ENCODE results near the gene GTF2IRD1.
"Not testable (repeated sequence)": the region's sequence is repeated elsewhere in the genome, so short reads cannot be mapped to it uniquely, and the experiment has no call there.

The GTF2IRD1 gene

DNA sequence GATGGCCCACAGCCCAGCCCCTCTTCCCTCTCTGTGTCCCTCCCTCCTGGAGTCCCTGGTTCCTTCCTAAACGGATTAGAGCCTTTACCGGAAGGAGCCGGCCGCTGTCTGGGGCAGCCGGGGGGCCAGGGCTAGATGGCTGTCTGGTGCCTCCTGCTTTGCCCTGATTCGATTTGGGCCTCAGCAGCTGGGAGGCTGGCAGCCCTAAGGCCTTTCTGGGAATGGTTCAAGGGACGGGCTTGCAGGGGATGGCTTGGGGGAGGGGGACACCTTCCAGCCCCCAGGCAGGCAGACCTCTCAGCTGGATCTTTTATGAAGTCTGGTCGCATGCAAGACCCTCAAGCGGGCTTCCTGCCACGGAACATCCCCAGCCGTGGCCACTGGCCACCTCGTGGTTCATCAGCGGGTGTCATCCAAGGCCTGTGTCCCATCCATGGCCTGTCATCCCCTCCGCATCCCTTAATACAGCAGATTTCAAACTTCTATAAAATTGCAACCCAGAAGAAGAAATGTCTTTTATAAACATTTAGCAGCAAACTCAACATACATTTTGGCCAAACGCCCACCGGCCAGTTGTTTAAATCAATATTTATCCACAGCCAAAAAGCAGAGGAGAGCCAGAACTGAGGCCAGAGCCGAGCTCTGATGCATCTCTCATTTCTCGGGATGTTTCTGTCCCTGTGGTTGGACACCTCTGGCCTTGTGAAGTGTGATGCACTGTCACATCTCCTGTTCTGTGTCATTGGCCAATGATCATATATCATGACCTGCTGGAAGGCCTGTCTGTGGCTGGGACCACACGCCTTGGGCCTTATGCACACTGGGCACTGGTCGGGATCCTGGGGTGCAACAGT is 52.0 kb downstream of the GTF2IRD1 start:
- Histone ChIP-seq H3K4me1 (ENCODE audit: control insufficient read depth, insufficient read depth, low read length) (no peaks in the 10 kb centered on the region), H3K9me3 (ENCODE audit: control insufficient read depth, insufficient read depth, low read length) (no peaks in the 10 kb centered on the region), H3K9ac (ENCODE audit: low read depth, low read length) (no peak overlapping the region), H3K36me3 (ENCODE audit: control insufficient read depth, insufficient read depth, low read length) (peaks cover 8% of the 10 kb centered on the region; the same call in 1 of the 2 replicates), H3K27ac (ENCODE audit: low read depth, low read length) (no peak overlapping the region), H3K27me3 (ENCODE audit: control insufficient read depth, insufficient read depth, low read length) (no peaks in the 10 kb centered on the region), H3K4me3 (ENCODE audit: low read depth, low read length) (no peak overlapping the region)

DNA sequence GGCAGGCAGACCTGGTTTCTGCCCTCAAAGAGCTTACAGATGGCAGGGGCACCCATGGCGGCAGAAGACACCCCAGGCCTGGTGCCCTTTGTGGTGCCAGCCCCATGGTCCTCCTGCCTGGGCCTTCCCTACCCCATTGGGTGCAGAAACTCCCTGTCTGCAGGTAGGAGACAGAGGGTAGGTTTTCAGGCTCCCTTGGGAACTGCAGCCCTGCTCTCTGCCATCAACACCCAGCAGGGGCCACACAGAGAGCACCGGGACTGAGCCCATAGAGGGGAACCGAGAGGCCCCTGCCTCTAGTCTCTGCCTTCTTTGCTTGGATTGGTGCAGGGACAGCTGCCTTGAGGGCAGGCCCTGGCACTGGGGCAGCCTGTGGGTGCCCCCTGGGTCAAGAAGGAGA is 52.6 kb downstream of the GTF2IRD1 start:
- Histone ChIP-seq H3K4me1 (ENCODE audit: control insufficient read depth, insufficient read depth, low read length) (no peaks in the 10 kb centered on the region), H3K9me3 (ENCODE audit: control insufficient read depth, insufficient read depth, low read length) (no peaks in the 10 kb centered on the region), H3K4me3 (ENCODE audit: low read depth, low read length) (no peak overlapping the region), H3K9ac (ENCODE audit: low read depth, low read length) (no peak overlapping the region), H3K36me3 (ENCODE audit: control insufficient read depth, insufficient read depth, low read length) (peaks cover 13% of the 10 kb centered on the region), H3K27me3 (ENCODE audit: control insufficient read depth, insufficient read depth, low read length) (no peaks in the 10 kb centered on the region), H3K27ac (ENCODE audit: low read depth, low read length) (no peak overlapping the region)

DNA sequence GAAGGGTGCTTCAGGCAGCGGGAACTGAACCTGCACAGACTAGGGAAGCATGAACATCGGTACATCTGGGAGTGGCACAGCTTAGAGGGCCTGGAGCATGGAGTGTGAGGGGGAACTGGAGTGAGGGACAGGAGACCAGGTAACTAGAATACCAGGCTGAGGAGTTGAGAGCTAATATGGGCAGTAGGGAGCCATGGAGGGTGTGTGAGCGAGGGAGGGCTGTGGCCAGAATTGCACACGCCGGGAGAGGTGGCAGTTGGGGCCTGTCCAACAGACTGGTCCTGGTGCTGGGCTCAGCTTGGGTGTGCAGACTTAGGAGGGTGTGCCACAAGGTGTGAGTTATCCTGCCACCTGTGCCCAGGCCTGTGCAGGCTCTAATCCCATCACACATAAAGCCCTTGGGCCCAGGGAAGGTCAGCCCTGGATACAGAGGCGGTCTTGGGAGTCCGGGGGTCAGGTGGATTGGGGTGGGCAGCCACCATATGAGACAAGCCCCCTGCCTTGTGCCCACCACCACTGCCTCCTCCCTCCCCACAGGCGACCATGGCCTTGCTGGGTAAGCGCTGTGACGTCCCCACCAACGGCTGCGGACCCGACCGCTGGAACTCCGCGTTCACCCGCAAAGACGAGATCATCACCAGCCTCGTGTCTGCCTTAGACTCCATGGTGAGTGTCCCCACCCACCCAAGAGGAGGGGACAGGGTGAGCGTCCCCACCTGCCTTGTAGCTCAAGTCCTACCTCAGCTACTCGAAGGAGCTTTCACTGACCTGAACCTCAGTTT is 54.0 kb downstream of the GTF2IRD1 start:
- Histone ChIP-seq H3K4me1 (ENCODE audit: control insufficient read depth, insufficient read depth, low read length) (no peaks in the 10 kb centered on the region), H3K27me3 (ENCODE audit: control insufficient read depth, insufficient read depth, low read length) (no peaks in the 10 kb centered on the region), H3K27ac (ENCODE audit: low read depth, low read length) (no peak overlapping the region), H3K9ac (ENCODE audit: low read depth, low read length) (no peak overlapping the region), H3K4me3 (ENCODE audit: low read depth, low read length) (no peak overlapping the region), H3K9me3 (ENCODE audit: control insufficient read depth, insufficient read depth, low read length) (no peaks in the 10 kb centered on the region), H3K36me3 (ENCODE audit: control insufficient read depth, insufficient read depth, low read length) (peaks cover 25% of the 10 kb centered on the region)

DNA sequence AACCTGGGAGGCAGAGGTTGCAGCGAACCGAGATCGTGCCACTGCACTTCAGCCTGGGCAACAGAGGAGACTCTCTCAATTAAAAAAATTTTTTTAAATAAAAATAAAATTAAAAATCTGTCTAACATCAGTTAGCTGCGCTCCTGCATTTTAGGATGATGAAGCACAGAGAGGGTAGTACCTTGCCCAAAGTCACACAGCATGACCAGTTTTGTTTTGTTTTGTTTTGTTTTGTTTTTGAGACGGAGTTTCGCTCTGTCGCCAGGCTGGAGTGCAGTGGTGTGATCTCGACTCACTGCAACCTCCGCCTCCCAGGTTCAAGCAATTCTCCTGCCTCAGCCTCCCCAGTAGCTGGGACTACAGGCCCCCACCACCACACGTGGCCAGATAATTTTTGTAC is 55.7 kb downstream of the GTF2IRD1 start:
- H3K9me3 ChIP-seq (ENCODE audit: control insufficient read depth, insufficient read depth, low read length); H3K9ac ChIP-seq (ENCODE audit: low read depth, low read length); H3K27ac ChIP-seq (ENCODE audit: low read depth, low read length); H3K4me3 ChIP-seq (ENCODE audit: low read depth, low read length); H3K27me3 ChIP-seq (ENCODE audit: control insufficient read depth, insufficient read depth, low read length); H3K4me1 ChIP-seq (ENCODE audit: control insufficient read depth, insufficient read depth, low read length): not testable (repeated sequence)
- H3K36me3 ChIP-seq (ENCODE audit: control insufficient read depth, insufficient read depth, low read length), result peaks cover 39% of the 10 kb centered on the region

DNA sequence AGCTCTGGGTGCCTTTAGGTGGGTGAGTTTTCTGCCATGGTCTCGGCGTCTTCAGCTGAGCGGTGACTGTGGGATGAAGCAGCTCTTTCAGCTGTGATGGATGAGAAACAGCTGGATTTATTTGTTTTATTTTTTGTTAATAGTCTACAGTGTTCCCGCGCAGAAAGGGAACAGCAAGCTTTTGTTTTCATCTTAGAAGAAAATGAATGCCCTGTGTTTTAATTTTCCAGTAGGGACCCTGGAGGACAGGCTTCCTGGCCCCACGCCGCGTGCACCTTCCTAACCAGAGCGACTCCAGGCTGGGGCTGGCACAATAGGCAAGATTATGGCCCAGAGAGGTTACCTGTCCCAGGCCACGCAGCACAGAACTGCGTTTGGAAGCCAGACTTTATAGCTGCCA is 57.6 kb downstream of the GTF2IRD1 start:
- Histone ChIP-seq H3K9me3 (ENCODE audit: control insufficient read depth, insufficient read depth, low read length) (no peaks in the 10 kb centered on the region), H3K36me3 (ENCODE audit: control insufficient read depth, insufficient read depth, low read length) (peaks cover 51% of the 10 kb centered on the region), H3K27me3 (ENCODE audit: control insufficient read depth, insufficient read depth, low read length) (no peaks in the 10 kb centered on the region), H3K27ac (ENCODE audit: low read depth, low read length) (no peak overlapping the region), H3K4me3 (ENCODE audit: low read depth, low read length) (no peak overlapping the region), H3K4me1 (ENCODE audit: control insufficient read depth, insufficient read depth, low read length) (no peaks in the 10 kb centered on the region), H3K9ac (ENCODE audit: low read depth, low read length) (no peak overlapping the region)

DNA sequence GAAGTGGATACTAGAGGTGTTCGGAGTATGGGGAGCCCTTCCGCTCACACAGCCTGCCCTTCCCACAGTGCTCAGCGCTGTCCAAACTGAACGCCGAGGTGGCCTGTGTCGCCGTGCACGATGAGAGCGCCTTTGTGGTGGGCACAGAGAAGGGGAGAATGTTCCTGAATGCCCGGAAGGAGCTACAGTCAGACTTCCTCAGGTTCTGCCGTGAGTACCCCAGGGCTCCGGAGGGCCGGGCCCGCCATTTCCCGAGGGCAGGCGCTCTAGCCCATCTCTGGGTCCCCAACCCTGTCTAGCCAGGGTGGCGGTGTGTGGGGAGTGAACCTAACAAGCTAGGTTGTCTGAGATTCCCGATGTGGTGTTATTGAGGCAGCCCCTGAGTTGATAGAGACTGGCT is 59.1 kb downstream of the GTF2IRD1 start:
- H3K36me3 ChIP-seq (ENCODE audit: control insufficient read depth, insufficient read depth, low read length), result peaks cover 53% of the 10 kb centered on the region
- no peak overlapping the region for H3K4me3 ChIP-seq (ENCODE audit: low read depth, low read length)
- no peaks in the 10 kb centered on the region for H3K4me1 ChIP-seq (ENCODE audit: control insufficient read depth, insufficient read depth, low read length)
- H3K9me3 ChIP-seq (ENCODE audit: control insufficient read depth, insufficient read depth, low read length), result no peaks in the 10 kb centered on the region
- H3K27ac ChIP-seq (ENCODE audit: low read depth, low read length), result no peak overlapping the region
- no peak overlapping the region for H3K9ac ChIP-seq (ENCODE audit: low read depth, low read length)
- no peaks in the 10 kb centered on the region for H3K27me3 ChIP-seq (ENCODE audit: control insufficient read depth, insufficient read depth, low read length)

DNA sequence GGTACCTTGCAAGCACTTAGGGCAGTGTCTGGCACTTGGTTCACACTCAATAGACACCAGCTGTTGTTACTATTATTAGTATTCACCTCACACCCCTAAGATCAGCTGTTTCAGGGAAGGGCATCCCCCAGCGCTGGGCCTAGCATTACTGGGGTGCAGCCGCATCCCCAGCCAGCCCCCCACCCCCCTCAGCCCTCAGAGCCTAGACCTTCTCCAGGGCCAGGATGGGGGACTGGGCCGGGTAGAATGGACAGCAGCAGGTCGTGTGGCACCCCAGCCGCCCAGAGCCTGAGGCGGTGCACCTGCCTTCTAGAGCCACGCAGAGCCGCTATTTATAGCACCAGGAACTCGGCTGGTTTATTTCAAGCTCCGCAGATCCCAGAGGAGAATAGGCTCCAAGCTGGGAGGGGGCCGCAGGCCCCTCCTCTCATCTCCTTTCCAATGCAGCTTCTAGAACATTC is 60.5 kb downstream of the GTF2IRD1 start:
- no peak overlapping the region for H3K4me3 ChIP-seq (ENCODE audit: low read depth, low read length)
- no peak overlapping the region for H3K9ac ChIP-seq (ENCODE audit: low read depth, low read length)
- H3K27me3 ChIP-seq (ENCODE audit: control insufficient read depth, insufficient read depth, low read length), result no peaks in the 10 kb centered on the region
- H3K9me3 ChIP-seq (ENCODE audit: control insufficient read depth, insufficient read depth, low read length), result no peaks in the 10 kb centered on the region
- H3K27ac ChIP-seq (ENCODE audit: low read depth, low read length), result no peak overlapping the region
- no peaks in the 10 kb centered on the region for H3K4me1 ChIP-seq (ENCODE audit: control insufficient read depth, insufficient read depth, low read length)
- H3K36me3 ChIP-seq (ENCODE audit: control insufficient read depth, insufficient read depth, low read length), result peaks cover 62% of the 10 kb centered on the region

DNA sequence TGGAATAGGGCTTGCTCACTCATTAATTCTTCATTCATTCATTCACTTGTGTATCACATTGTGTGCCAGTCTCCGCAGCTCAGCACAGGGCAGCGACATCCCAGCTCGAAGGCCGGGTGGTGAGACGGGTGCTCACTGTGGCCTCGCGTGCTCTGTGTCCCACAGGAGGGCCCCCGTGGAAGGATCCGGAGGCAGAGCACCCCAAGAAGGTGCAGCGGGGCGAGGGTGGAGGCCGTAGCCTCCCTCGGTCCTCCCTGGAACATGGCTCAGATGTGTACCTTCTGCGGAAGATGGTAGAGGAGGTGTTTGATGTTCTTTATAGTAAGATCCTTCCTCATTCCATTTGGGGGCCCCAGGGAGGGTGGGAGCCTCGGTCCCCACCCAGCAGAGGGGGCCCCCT is 61.6 kb downstream of the GTF2IRD1 start:
- no peaks in the 10 kb centered on the region for H3K27me3 ChIP-seq (ENCODE audit: control insufficient read depth, insufficient read depth, low read length)
- no peaks in the 10 kb centered on the region for H3K9me3 ChIP-seq (ENCODE audit: control insufficient read depth, insufficient read depth, low read length)
- H3K36me3 ChIP-seq (ENCODE audit: control insufficient read depth, insufficient read depth, low read length), result peaks cover 73% of the 10 kb centered on the region
- no peak overlapping the region for H3K27ac ChIP-seq (ENCODE audit: low read depth, low read length)
- no peaks in the 10 kb centered on the region for H3K4me1 ChIP-seq (ENCODE audit: control insufficient read depth, insufficient read depth, low read length)
- no peak overlapping the region for H3K9ac ChIP-seq (ENCODE audit: low read depth, low read length)
- no peak overlapping the region for H3K4me3 ChIP-seq (ENCODE audit: low read depth, low read length)

DNA sequence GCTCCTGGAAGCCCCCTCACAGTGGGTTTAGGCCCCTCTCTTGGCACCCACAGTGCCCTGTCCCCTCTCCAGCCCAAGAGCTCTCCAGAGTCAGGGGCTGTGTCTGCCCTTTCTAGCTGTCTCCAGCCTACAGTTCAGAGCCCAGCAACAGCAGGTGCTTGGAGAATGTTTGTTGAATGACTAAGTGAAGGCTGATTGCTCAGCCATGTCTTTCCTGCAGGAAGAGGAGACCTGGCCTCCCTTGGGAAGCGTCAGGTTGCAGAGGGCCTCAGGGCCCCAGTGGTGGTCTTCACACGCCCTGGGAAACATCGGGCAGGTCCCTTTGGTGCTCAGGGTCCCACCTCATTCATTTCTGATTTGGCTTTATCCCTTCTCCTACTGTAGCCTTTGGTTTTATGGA is 62.5 kb downstream of the GTF2IRD1 start:
- Histone ChIP-seq H3K4me3 (ENCODE audit: low read depth, low read length) (no peak overlapping the region), H3K9me3 (ENCODE audit: control insufficient read depth, insufficient read depth, low read length) (no peaks in the 10 kb centered on the region), H3K4me1 (ENCODE audit: control insufficient read depth, insufficient read depth, low read length) (no peaks in the 10 kb centered on the region), H3K9ac (ENCODE audit: low read depth, low read length) (no peak overlapping the region), H3K27ac (ENCODE audit: low read depth, low read length) (no peak overlapping the region), H3K36me3 (ENCODE audit: control insufficient read depth, insufficient read depth, low read length) (peaks cover 71% of the 10 kb centered on the region), H3K27me3 (ENCODE audit: control insufficient read depth, insufficient read depth, low read length) (no peaks in the 10 kb centered on the region)

DNA sequence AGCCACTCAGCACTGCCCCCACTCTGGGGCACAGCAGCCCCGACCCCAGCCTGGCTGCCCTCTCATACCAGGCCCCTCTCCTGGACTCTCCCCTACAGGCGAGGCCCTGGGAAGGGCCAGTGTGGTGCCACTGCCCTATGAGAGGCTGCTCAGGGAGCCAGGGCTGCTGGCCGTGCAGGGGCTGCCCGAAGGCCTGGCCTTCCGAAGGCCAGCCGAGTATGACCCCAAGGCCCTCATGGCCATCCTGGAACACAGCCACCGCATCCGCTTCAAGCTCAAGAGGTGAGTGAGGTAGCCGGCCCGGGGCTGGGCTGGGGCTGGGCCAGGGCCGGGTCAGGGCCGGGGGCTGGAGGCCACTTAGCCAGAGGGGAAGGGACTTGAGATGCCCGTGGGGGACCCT is 64.3 kb downstream of the GTF2IRD1 start:
- Histone ChIP-seq H3K4me3 (ENCODE audit: low read depth, low read length) (no peak overlapping the region), H3K9ac (ENCODE audit: low read depth, low read length) (no peak overlapping the region), H3K9me3 (ENCODE audit: control insufficient read depth, insufficient read depth, low read length) (no peaks in the 10 kb centered on the region), H3K4me1 (ENCODE audit: control insufficient read depth, insufficient read depth, low read length) (no peaks in the 10 kb centered on the region), H3K27ac (ENCODE audit: low read depth, low read length) (no peak overlapping the region), H3K27me3 (ENCODE audit: control insufficient read depth, insufficient read depth, low read length) (no peaks in the 10 kb centered on the region), H3K36me3 (ENCODE audit: control insufficient read depth, insufficient read depth, low read length) (peaks cover 71% of the 10 kb centered on the region)

DNA sequence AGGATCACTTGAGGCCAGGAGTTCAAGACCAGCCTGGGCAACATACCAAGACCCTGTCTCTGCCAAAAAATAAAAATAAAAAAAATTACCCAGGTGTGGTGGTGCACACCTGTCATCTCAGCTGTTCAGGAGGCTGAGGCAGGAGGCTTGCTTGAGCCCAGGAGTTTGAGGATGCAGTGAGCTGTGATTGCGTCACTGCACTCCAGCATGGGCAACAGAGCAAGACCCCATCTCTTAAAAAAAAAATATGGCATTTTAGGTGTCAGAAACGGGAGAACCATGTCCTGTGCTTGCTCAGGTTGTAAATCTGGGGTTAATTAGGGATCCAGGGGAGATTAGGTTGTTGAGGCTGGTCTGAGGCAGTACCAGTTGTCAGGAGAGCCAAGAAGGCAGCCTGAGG is 64.9 kb downstream of the GTF2IRD1 start:
- H3K36me3 ChIP-seq (ENCODE audit: control insufficient read depth, insufficient read depth, low read length), result peaks cover 68% of the 10 kb centered on the region
- no peaks in the 10 kb centered on the region for H3K4me1 ChIP-seq (ENCODE audit: control insufficient read depth, insufficient read depth, low read length)
- no peaks in the 10 kb centered on the region for H3K27me3 ChIP-seq (ENCODE audit: control insufficient read depth, insufficient read depth, low read length)
- no peak overlapping the region for H3K9ac ChIP-seq (ENCODE audit: low read depth, low read length)
- H3K4me3 ChIP-seq (ENCODE audit: low read depth, low read length), result no peak overlapping the region
- no peaks in the 10 kb centered on the region for H3K9me3 ChIP-seq (ENCODE audit: control insufficient read depth, insufficient read depth, low read length)
- H3K27ac ChIP-seq (ENCODE audit: low read depth, low read length), result no peak overlapping the region

Data from HUES48 (cell line).